A549 (cell line): ENCODE results near the gene DDO.

Experiments used
- BHLHE40 ChIP-seq: IDR thresholded peaks from 2 replicates; pipeline ENCODE4 v1.6.1; 2012; ENCODE audit warnings: low read depth, low read length, inconsistent platforms
- CEBPB ChIP-seq, 2 experiments: fragments of >200 bp in 1 of 2; sonication (Bioruptor Twin) in 1 of 2; formaldehyde crosslinking in 1 of 2; IDR thresholded peaks; 2 replicates each; pipeline ENCODE4 v1.6.1; 2012 to 2016
- CTCF ChIP-seq: fragments of >200 bp; sonication (Bioruptor Twin); formaldehyde crosslinking; IDR thresholded peaks from 3 replicates; pipeline ENCODE4 v1.5.1; 2016
- ESRRA ChIP-seq: fragments of 150-350 bp; IDR thresholded peaks from 2 replicates; pipeline ENCODE4 v1.6.1; 2014; ENCODE audit warnings: mild to moderate bottlenecking, low read length, borderline replicate concordance
- FOSB ChIP-seq: fragments of 250-450 bp; sonication (Bioruptor Pico); IDR thresholded peaks from 2 replicates; pipeline ENCODE4 v1.5.0; 2020; ENCODE audit warnings: mild to moderate bottlenecking, moderate library complexity
- HDAC2 ChIP-seq: fragments of 200-600 bp; sonication (generic); IDR thresholded peaks from 2 replicates; pipeline ENCODE4 v1.6.1; 2016
- JUNB ChIP-seq: fragments of >200 bp; sonication (Bioruptor Twin); formaldehyde crosslinking; IDR thresholded peaks from 2 replicates; pipeline ENCODE4 v1.6.1; 2016
- MAX ChIP-seq: IDR thresholded peaks from 2 replicates; pipeline ENCODE4 v1.6.1; 2012
- PBX3 ChIP-seq: IDR thresholded peaks from 2 replicates; pipeline ENCODE4 v1.6.1; 2012
- POLR2A ChIP-seq: IDR thresholded peaks from 2 replicates; pipeline ENCODE4 v1.6.1; 2012; ENCODE audit warnings: mild to moderate bottlenecking, low read length
- RAD21 ChIP-seq, 2 experiments: fragments of >200 bp in 1 of 2; sonication (Bioruptor Twin) in 1 of 2; formaldehyde crosslinking in 1 of 2; IDR thresholded peaks in 1 of 2; conservative IDR thresholded peaks in 1 of 2; 2 replicates in 1 of 2; 3 replicates in 1 of 2; pipeline ENCODE4 v1.6.1; 2012 to 2018; ENCODE audit warnings: inconsistent platforms in 1 of 2
- SREBF2 ChIP-seq: fragments of 450-650 bp; IDR thresholded peaks from 2 replicates; pipeline ENCODE4 v1.6.1; 2014; ENCODE audit warnings: mild to moderate bottlenecking, moderate library complexity
- ZFP36 ChIP-seq: fragments of 450-650 bp; IDR thresholded peaks from 2 replicates; pipeline ENCODE4 v1.6.1; 2014; ENCODE audit warnings: borderline replicate concordance; ENCODE audit not compliant: partially characterized antibody

GRCh38 chr6:110385458-110385863 lies 29.9 kb downstream of the DDO start:
- TF ChIP-seq ESRRA (no peak), CTCF (no peak), JUNB (no peak), POLR2A (no peak), MAX (no peak), CEBPB (IDR thresholded peaks at IDR 0.05) (no peak), RAD21 (conservative IDR thresholded peaks at IDR 0.05 in 1 of 2, IDR thresholded peaks at IDR 0.05 in 1 of 2) (no peak), ZFP36 (no peak), PBX3 (no peak), FOSB (CRISPR knock-in tag) (no peak), BHLHE40 (no peak), HDAC2 (no peak), SREBF2 (no peak)
